Hepatocyte (in vitro differentiated cells): ENCODE measurements around the gene TIGD4. TPM values are rescaled to one million over a fixed set of nuclear protein-coding genes. Genes with fewer than 3 reads are reported as not detected.
A peak's percentile ranks its signal among the peaks of the same experiment; 100 is the strongest.

Experiments used
- DNase-seq: peaks from one replicate; pipeline ENCODE4 v3.0.0-alpha.2; 2016; ENCODE audit warnings: low spot score
- H2AFZ ChIP-seq: fragments of 200-600 bp; sonication (generic); 2 replicates; pipeline ENCODE4 v1.6.0; 2016; ENCODE audit warnings: antibody characterized with exemption, mild to moderate bottlenecking
- H3K27ac ChIP-seq: fragments of 200-600 bp; sonication (generic); 2 replicates; pipeline ENCODE4 v1.5.1; 2016; ENCODE audit warnings: mild to moderate bottlenecking
- H3K27me3 ChIP-seq: fragments of 200-600 bp; sonication (generic); 2 replicates; pipeline ENCODE4 v1.6.1; 2016
- H3K36me3 ChIP-seq: fragments of 200-600 bp; sonication (generic); replicated peaks from 2 replicates; pipeline ENCODE4 v1.5.1; 2016; ENCODE audit warnings: low read depth; ENCODE audit not compliant: insufficient read depth
- H3K4me1 ChIP-seq: fragments of 200-600 bp; sonication (generic); 2 replicates; pipeline ENCODE4 v1.5.1; 2016; ENCODE audit warnings: mild to moderate bottlenecking, moderate library complexity; ENCODE audit not compliant: insufficient read depth
- H3K4me2 ChIP-seq: fragments of 200-600 bp; sonication (generic); 2 replicates; pipeline ENCODE4 v1.6.0; 2016
- H3K4me3 ChIP-seq: fragments of 200-600 bp; sonication (generic); 2 replicates; pipeline ENCODE4 v1.5.1; 2016; ENCODE audit warnings: mild to moderate bottlenecking
- H3K79me2 ChIP-seq: fragments of 200-600 bp; sonication (generic); 2 replicates; pipeline ENCODE4 v1.6.0; 2017; ENCODE audit warnings: mild to moderate bottlenecking
- H3K9me2 ChIP-seq: fragments of 200-600 bp; sonication (generic); replicated peaks from 2 replicates; pipeline ENCODE4 v1.6.0; 2017; ENCODE audit warnings: mild to moderate bottlenecking; ENCODE audit not compliant: insufficient read depth
- H3K9me3 ChIP-seq: fragments of 200-600 bp; sonication (generic); 2 replicates; pipeline ENCODE4 v1.5.1; 2016; ENCODE audit warnings: low read depth, mild to moderate bottlenecking
- H4K20me1 ChIP-seq: fragments of 200-600 bp; sonication (generic); 2 replicates; pipeline ENCODE4 v1.6.0; 2016; ENCODE audit warnings: mild to moderate bottlenecking; ENCODE audit not compliant: insufficient read depth, poor library complexity, severe bottlenecking
- EZH2 ChIP-seq: fragments of 200-600 bp; sonication (generic); IDR thresholded peaks from 2 replicates; pipeline ENCODE4 v1.6.1; 2016; ENCODE audit warnings: antibody characterized with exemption, mild to moderate bottlenecking, borderline replicate concordance
- EZH2phosphoT487 ChIP-seq: fragments of 200-600 bp; sonication (generic); IDR thresholded peaks from one replicate; pipeline ENCODE4 v1.6.1; 2018; ENCODE audit warnings: antibody characterized with exemption, mild to moderate bottlenecking, low read depth, moderate library complexity; ENCODE audit not compliant: unreplicated experiment, severe bottlenecking
- WGBS: methylation state at CpG from one replicate; pipeline ENCODE4 v1.1.6; 2016; ENCODE audit warnings: low lambda C conversion rate; ENCODE audit errors: missing lambda C conversion rate; 5-methylcytosine and 5-hydroxymethylcytosine counted together
- polyA plus RNA-seq: library from polyadenylated mRNA; unstranded; fragments of >200 nt; fragmentation: Nextera tagmentation; extraction: Ambion mirVana; gene quantifications from 2 replicates; pipeline ENCODE4 v1.2.1, GENCODE V29; 2016
- total RNA-seq: library from RNA; depleted of rRNA; stranded (reverse); fragments of >200 nt; gene quantifications from 2 replicates; pipeline ENCODE4 v1.2.3, GENCODE V29; 2014
- TF ChIP-seq, protein P1 (sequence below): fragments of 200-600 bp; sonication (generic); IDR thresholded peaks from 2 replicates; pipeline ENCODE4 v1.5.1; 2016; ENCODE audit warnings: antibody characterized with exemption, mild to moderate bottlenecking; ENCODE audit not compliant: poor library complexity

The TIGD4 gene
- total RNA-seq (0.84 and 1.3 TPM in 2 replicates), polyA plus RNA-seq (0.19 TPM in 1 of 2 replicates, not detected in the other)

DNA sequence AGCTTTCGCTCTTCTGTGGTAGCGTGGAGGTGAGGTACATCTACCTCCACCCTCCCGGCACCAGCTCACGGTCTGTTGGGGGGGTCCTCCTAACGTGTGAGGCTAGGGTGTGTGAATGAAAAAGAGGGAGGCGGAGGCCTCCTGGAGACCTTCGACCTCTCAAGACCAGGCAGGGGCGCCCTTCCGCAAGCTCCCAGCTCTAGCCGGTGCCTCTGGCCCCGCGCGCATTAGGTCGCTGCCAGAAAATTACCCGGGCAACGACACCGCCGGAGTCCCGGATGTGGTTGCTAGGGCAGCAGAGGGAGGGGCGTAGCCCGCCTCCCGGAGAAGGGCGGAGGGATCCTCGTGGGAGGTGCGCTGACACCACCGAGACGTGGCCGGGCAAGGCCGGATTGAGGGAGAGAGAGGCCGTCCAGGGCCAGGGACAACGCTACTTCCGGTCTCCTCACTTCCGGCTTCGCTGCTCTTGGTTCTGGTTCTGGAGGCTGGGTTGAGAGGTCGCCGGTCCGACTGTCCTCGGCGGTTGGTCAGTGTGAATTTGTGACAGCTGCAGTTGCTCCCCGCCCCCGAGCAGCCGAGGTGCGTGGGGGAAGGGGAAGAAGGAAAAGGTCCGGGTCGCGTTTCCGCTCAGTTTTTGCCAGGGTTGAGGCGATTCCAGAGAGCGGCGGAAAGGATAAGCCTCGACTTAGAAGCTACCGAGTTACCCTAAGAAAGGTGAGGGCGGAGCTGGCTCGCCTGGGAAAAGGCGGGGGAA, at the start of gene TIGD4, which contains the start of gene ARFIP1:
TSS of gene TIGD4 (minus strand) at position 218 of the 754 bp plus-strand sequence. CDS start 8,726 bp downstream, outside the sequence.
TSS of gene ARFIP1 (plus strand) at position 442 of the 754 bp plus-strand sequence. CDS start 49,680 bp downstream, outside the sequence.
- H3K36me3 ChIP-seq = no peaks in the 10 kb centered on the region
- H3K27me3 ChIP-seq = no peaks in the 10 kb centered on the region
- peak within 1 kb of the TSS; percentile 83 for H2AFZ ChIP-seq
- peaks cover 15% of the 10 kb centered on the region for H4K20me1 ChIP-seq
- no peaks in the 10 kb centered on the region for H3K9me2 ChIP-seq
- peaks cover 56% of the 10 kb centered on the region for H3K79me2 ChIP-seq
- peak within 1 kb of the TSS; percentile 71 for H3K4me3 ChIP-seq
- TF ChIP-seq, protein P1, sequence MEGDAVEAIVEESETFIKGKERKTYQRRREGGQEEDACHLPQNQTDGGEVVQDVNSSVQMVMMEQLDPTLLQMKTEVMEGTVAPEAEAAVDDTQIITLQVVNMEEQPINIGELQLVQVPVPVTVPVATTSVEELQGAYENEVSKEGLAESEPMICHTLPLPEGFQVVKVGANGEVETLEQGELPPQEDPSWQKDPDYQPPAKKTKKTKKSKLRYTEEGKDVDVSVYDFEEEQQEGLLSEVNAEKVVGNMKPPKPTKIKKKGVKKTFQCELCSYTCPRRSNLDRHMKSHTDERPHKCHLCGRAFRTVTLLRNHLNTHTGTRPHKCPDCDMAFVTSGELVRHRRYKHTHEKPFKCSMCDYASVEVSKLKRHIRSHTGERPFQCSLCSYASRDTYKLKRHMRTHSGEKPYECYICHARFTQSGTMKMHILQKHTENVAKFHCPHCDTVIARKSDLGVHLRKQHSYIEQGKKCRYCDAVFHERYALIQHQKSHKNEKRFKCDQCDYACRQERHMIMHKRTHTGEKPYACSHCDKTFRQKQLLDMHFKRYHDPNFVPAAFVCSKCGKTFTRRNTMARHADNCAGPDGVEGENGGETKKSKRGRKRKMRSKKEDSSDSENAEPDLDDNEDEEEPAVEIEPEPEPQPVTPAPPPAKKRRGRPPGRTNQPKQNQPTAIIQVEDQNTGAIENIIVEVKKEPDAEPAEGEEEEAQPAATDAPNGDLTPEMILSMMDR = peak; percentile 37
- TF ChIP-seq EZH2phosphoT487 = no peak
- WGBS = 1% methylated on average over 45 of the region's 55 CpGs
- no peaks in the 10 kb centered on the region for H3K4me1 ChIP-seq
- peak; percentile 97 for DNase-seq
- H3K27ac ChIP-seq = peak within 1 kb of the TSS; percentile 94
- H3K9me3 ChIP-seq = no peaks in the 10 kb centered on the region
- peak within 1 kb of the TSS; percentile 87 for H3K4me2 ChIP-seq

DNA sequence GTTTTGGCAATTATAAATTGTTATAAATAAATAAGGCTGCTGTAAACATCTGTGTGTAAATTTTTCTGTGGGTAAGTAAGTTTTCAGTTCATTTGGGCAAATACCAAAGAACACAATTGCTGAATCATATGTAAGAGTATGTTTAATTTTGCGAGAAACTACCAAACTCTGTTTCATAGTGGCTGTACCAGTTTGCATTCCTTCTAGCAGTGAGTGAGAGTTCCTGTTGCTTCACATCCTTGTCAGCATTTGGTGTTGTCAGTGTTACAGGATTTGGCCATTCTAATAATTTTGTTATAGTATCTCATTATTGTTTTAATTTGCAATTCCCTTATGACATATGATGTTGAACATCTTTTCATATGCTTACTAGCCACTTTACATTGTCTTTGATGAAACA, 48.6 kb upstream of the TIGD4 start:
- no peak overlapping the region for H3K4me2 ChIP-seq
- no peaks in the 10 kb centered on the region for H3K9me2 ChIP-seq
- no peak for DNase-seq
- H3K27me3 ChIP-seq = no peaks in the 10 kb centered on the region
- 96% methylated on average over 1 of the region's 1 CpG for WGBS
- H4K20me1 ChIP-seq = no peaks in the 10 kb centered on the region
- H3K36me3 ChIP-seq = no peaks in the 10 kb centered on the region
- no peaks in the 10 kb centered on the region for H3K4me1 ChIP-seq
- H3K4me3 ChIP-seq = no peak overlapping the region
- H3K9me3 ChIP-seq = no peaks in the 10 kb centered on the region
- no peaks in the 10 kb centered on the region for H3K79me2 ChIP-seq
- TF ChIP-seq EZH2phosphoT487 (no peak), EZH2 (no peak)
- TF ChIP-seq, protein P1 = no peak
- no peak overlapping the region for H2AFZ ChIP-seq
- H3K27ac ChIP-seq = no peak overlapping the region

DNA sequence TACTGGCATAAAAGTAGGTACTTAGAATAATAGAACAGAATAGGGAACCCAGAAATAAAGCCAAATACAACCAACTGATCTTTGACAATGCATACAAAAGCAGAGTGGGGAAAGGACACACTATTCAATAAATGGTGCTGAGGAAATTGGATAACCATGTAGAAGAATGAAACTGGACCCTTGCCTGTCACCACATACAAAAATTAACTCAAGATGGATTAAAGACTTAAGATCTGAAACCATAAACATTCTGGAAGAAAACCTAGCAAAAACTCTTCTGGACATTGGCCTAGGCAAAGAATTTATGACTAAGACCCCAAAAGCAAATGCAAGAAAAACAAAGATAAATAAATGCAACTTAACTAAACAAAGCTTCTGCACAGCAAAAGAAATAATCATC, 45.8 kb upstream of the TIGD4 start:
- Histone ChIP-seq H2AFZ (no peak overlapping the region), H3K27ac (no peak overlapping the region), H3K4me2 (no peak overlapping the region), H3K4me1 (no peaks in the 10 kb centered on the region), H3K36me3 (no peaks in the 10 kb centered on the region), H3K27me3 (no peaks in the 10 kb centered on the region), H4K20me1 (no peaks in the 10 kb centered on the region), H3K9me3 (peaks cover 7% of the 10 kb centered on the region), H3K4me3 (no peak overlapping the region), H3K9me2 (no peaks in the 10 kb centered on the region), H3K79me2 (peaks cover 10% of the 10 kb centered on the region)
- no peak for DNase-seq
- no peak for TF ChIP-seq EZH2phosphoT487
- no peak for TF ChIP-seq EZH2

DNA sequence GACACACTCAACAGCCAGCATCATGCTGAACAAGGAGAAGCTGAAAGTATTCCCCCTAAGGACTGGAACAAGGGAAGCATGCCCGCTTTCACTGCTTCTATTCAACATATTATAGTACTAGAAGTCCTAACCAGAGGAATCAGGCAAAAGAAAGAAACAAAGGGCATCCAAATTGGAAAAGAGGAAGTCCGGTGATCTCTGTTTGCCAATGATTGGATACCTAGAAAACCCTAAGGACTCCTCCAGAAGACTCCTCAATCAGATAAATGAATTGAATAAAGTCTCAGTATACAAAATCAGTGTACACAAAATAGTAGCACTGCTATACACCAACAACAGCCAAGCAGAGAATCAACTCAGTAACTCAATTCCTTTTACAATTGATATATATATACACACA, 45.0 kb upstream of the TIGD4 start:
- WGBS = 96% methylated on average over 2 of the region's 2 CpGs
- Histone ChIP-seq H4K20me1 (no peaks in the 10 kb centered on the region), H3K36me3 (no peaks in the 10 kb centered on the region), H3K79me2 (peaks cover 10% of the 10 kb centered on the region), H3K4me1 (no peaks in the 10 kb centered on the region), H3K9me3 (peaks cover 7% of the 10 kb centered on the region), H2AFZ (no peak overlapping the region), H3K4me3 (no peak overlapping the region), H3K27ac (no peak overlapping the region), H3K9me2 (no peaks in the 10 kb centered on the region), H3K4me2 (no peak overlapping the region), H3K27me3 (no peaks in the 10 kb centered on the region)
- TF ChIP-seq EZH2 (no peak), EZH2phosphoT487 (no peak)
- TF ChIP-seq, protein P1 = no peak
- no peak for DNase-seq
